HepG2 (cell line): ENCODE data around the gene WDR81. TPM values are rescaled to one million over a fixed set of nuclear protein-coding genes. Genes with fewer than 3 reads are reported as not detected.

ENCODE experiments used
- AHR ChIP-seq: IDR thresholded peaks from 2 replicates; pipeline ENCODE4 v1.6.1; 2018; ENCODE audit warnings: missing genetic modification reagents, missing compliant biosample characterization
- FOXO1 ChIP-seq: sonication (generic); formaldehyde crosslinking; IDR thresholded peaks from 2 replicates; pipeline ENCODE4 v1.4.0; 2020; ENCODE audit warnings: missing genetic modification reagents
- MIER2 ChIP-seq: IDR thresholded peaks from 2 replicates; pipeline ENCODE4 v1.6.1; 2016; ENCODE audit warnings: missing biosample characterization, missing genetic modification reagents
- MYPOP ChIP-seq: sonication (generic); formaldehyde crosslinking; IDR thresholded peaks from 2 replicates; pipeline ENCODE4 v1.8.1; 2023; ENCODE audit warnings: mild to moderate bottlenecking, moderate library complexity, missing genetic modification reagents
- NCOA5 ChIP-seq: sonication (generic); formaldehyde crosslinking; IDR thresholded peaks from 2 replicates; pipeline ENCODE4 v1.4.0; 2020; ENCODE audit warnings: missing genetic modification reagents
- NFATC3 ChIP-seq: sonication (generic); formaldehyde crosslinking; IDR thresholded peaks from 2 replicates; pipeline ENCODE4 v1.5.1; 2020; ENCODE audit warnings: mild to moderate bottlenecking, missing genetic modification reagents
- RCOR2 ChIP-seq: IDR thresholded peaks from 2 replicates; pipeline ENCODE4 v1.6.1; 2016; ENCODE audit warnings: missing biosample characterization, missing genetic modification reagents
- SRSF1 ChIP-seq: fragments of 200-400 bp; formaldehyde crosslinking; optimal IDR thresholded peaks from 2 replicates; pipeline ENCODE3; 2017; ENCODE audit warnings: mild to moderate bottlenecking, low read depth, low read length, moderate library complexity
- STAT5B ChIP-seq: sonication (generic); formaldehyde crosslinking; IDR thresholded peaks from 2 replicates; pipeline ENCODE4 v1.4.0; 2020; ENCODE audit warnings: missing genetic modification reagents
- ZBTB8A ChIP-seq: sonication (generic); formaldehyde crosslinking; IDR thresholded peaks from 2 replicates; pipeline ENCODE4 v1.4.0; 2020; ENCODE audit warnings: mild to moderate bottlenecking, low read depth, missing genetic modification reagents, borderline replicate concordance
- ZNF232 ChIP-seq: sonication (generic); formaldehyde crosslinking; IDR thresholded peaks from 2 replicates; pipeline ENCODE4 v1.4.0; 2020; ENCODE audit warnings: missing genetic modification reagents, borderline replicate concordance
- ZNF383 ChIP-seq: sonication (generic); formaldehyde crosslinking; IDR thresholded peaks from 2 replicates; pipeline ENCODE4 v1.4.0; 2020; ENCODE audit warnings: missing genetic modification reagents, mild to moderate bottlenecking, borderline replicate concordance
- ZNF724P ChIP-seq: sonication (generic); formaldehyde crosslinking; IDR thresholded peaks from 2 replicates; pipeline ENCODE4 v1.8.0; 2022; ENCODE audit warnings: missing genetic modification reagents, borderline replicate concordance
- polyA plus RNA-seq, 8 experiments: library from polyadenylated mRNA; depleted of rRNA in 3 of 8; stranded (reverse) in 7 of 8; unstranded in 1 of 8; fragments of >200 nt; fragmentation: Illumina TruSeq in 4 of 8; extraction: Trizol in 4 of 8; gene quantifications; 2 replicates each; pipeline versions ENCODE4 v1.2.1 to v1.2.3, GENCODE V29; 2011 to 2016; ENCODE audit warnings: low read depth in 4 of 8, missing spikeins in 1 of 8, mixed read lengths in 1 of 8; ENCODE audit not compliant: insufficient read depth in 1 of 8
- total RNA-seq, 5 experiments: library from RNA; depleted of rRNA; stranded (reverse); fragments of >200 nt; fragmentation: Illumina TruSeq; extraction: Trizol; gene quantifications; 2 replicates each; pipeline ENCODE4 v1.2.3, GENCODE V29; 2016; ENCODE audit warnings: low read depth in 1 of 5
- TF ChIP-seq, protein P1 (sequence below): sonication (generic); formaldehyde crosslinking; IDR thresholded peaks from 2 replicates; pipeline ENCODE4 v1.4.0; 2020; ENCODE audit warnings: missing genetic modification reagents
- TF ChIP-seq, protein P2 (sequence below): sonication (generic); formaldehyde crosslinking; IDR thresholded peaks from 2 replicates; pipeline ENCODE4 v1.4.0; 2020; ENCODE audit warnings: missing genetic modification reagents
- TF ChIP-seq, protein P3 (sequence below): sonication (generic); formaldehyde crosslinking; IDR thresholded peaks from 2 replicates; pipeline ENCODE4 v1.4.0; 2020; ENCODE audit warnings: missing genetic modification reagents, borderline replicate concordance
- TF ChIP-seq, protein P4 (sequence below): sonication (generic); formaldehyde crosslinking; IDR thresholded peaks from 2 replicates; pipeline ENCODE4 v1.4.0; 2020; ENCODE audit warnings: missing genetic modification reagents

The WDR81 gene
- total and polyA plus RNA-seq, 2 of the 13 experiments (the other 11 are each of a cell fraction or from before 2014, with no cell fraction given), result 9.1 to 16.7 TPM

- TF ChIP-seq, protein P1, sequence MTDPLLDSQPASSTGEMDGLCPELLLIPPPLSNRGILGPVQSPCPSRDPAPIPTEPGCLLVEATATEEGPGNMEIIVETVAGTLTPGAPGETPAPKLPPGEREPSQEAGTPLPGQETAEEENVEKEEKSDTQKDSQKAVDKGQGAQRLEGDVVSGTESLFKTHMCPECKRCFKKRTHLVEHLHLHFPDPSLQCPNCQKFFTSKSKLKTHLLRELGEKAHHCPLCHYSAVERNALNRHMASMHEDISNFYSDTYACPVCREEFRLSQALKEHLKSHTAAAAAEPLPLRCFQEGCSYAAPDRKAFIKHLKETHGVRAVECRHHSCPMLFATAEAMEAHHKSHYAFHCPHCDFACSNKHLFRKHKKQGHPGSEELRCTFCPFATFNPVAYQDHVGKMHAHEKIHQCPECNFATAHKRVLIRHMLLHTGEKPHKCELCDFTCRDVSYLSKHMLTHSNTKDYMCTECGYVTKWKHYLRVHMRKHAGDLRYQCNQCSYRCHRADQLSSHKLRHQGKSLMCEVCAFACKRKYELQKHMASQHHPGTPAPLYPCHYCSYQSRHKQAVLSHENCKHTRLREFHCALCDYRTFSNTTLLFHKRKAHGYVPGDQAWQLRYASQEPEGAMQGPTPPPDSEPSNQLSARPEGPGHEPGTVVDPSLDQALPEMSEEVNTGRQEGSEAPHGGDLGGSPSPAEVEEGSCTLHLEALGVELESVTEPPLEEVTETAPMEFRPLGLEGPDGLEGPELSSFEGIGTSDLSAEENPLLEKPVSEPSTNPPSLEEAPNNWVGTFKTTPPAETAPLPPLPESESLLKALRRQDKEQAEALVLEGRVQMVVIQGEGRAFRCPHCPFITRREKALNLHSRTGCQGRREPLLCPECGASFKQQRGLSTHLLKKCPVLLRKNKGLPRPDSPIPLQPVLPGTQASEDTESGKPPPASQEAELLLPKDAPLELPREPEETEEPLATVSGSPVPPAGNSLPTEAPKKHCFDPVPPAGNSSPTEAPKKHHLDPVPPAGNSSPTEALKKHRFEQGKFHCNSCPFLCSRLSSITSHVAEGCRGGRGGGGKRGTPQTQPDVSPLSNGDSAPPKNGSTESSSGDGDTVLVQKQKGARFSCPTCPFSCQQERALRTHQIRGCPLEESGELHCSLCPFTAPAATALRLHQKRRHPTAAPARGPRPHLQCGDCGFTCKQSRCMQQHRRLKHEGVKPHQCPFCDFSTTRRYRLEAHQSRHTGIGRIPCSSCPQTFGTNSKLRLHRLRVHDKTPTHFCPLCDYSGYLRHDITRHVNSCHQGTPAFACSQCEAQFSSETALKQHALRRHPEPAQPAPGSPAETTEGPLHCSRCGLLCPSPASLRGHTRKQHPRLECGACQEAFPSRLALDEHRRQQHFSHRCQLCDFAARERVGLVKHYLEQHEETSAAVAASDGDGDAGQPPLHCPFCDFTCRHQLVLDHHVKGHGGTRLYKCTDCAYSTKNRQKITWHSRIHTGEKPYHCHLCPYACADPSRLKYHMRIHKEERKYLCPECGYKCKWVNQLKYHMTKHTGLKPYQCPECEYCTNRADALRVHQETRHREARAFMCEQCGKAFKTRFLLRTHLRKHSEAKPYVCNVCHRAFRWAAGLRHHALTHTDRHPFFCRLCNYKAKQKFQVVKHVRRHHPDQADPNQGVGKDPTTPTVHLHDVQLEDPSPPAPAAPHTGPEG (CRISPR knock-in tag), result no peak
- TF ChIP-seq, protein P2, sequence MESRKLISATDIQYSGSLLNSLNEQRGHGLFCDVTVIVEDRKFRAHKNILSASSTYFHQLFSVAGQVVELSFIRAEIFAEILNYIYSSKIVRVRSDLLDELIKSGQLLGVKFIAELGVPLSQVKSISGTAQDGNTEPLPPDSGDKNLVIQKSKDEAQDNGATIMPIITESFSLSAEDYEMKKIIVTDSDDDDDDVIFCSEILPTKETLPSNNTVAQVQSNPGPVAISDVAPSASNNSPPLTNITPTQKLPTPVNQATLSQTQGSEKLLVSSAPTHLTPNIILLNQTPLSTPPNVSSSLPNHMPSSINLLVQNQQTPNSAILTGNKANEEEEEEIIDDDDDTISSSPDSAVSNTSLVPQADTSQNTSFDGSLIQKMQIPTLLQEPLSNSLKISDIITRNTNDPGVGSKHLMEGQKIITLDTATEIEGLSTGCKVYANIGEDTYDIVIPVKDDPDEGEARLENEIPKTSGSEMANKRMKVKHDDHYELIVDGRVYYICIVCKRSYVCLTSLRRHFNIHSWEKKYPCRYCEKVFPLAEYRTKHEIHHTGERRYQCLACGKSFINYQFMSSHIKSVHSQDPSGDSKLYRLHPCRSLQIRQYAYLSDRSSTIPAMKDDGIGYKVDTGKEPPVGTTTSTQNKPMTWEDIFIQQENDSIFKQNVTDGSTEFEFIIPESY (CRISPR knock-in tag), result peak; percentile 70
- TF ChIP-seq RCOR2, result peak; percentile 96
- TF ChIP-seq ZNF232 (CRISPR knock-in tag), result peak; percentile 72
- TF ChIP-seq NCOA5 (CRISPR knock-in tag), result no peak; the same call in 1 of the 2 replicates
- TF ChIP-seq AHR (CRISPR knock-in tag), result no peak; the same call in 1 of the 2 replicates
- 0 out of 2 replicates have a peak, but pooled peaks have one; percentile 37 for TF ChIP-seq STAT5B (CRISPR knock-in tag)
- no peak for TF ChIP-seq SRSF1
- TF ChIP-seq, protein P3, sequence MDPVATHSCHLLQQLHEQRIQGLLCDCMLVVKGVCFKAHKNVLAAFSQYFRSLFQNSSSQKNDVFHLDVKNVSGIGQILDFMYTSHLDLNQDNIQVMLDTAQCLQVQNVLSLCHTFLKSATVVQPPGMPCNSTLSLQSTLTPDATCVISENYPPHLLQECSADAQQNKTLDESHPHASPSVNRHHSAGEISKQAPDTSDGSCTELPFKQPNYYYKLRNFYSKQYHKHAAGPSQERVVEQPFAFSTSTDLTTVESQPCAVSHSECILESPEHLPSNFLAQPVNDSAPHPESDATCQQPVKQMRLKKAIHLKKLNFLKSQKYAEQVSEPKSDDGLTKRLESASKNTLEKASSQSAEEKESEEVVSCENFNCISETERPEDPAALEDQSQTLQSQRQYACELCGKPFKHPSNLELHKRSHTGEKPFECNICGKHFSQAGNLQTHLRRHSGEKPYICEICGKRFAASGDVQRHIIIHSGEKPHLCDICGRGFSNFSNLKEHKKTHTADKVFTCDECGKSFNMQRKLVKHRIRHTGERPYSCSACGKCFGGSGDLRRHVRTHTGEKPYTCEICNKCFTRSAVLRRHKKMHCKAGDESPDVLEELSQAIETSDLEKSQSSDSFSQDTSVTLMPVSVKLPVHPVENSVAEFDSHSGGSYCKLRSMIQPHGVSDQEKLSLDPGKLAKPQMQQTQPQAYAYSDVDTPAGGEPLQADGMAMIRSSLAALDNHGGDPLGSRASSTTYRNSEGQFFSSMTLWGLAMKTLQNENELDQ, result no peak
- TF ChIP-seq FOXO1, result peak; percentile 100
- no peak for TF ChIP-seq ZNF383 (CRISPR knock-in tag)
- TF ChIP-seq MIER2 (CRISPR knock-in tag), result no peak
- TF ChIP-seq ZBTB8A (CRISPR knock-in tag), result no peak
- peak; percentile 90 for TF ChIP-seq MYPOP (CRISPR knock-in tag)
- TF ChIP-seq, protein P4, sequence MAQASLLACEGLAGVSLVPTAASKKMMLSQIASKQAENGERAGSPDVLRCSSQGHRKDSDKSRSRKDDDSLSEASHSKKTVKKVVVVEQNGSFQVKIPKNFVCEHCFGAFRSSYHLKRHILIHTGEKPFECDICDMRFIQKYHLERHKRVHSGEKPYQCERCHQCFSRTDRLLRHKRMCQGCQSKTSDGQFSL (CRISPR knock-in tag), result peak; percentile 20; the same call in 1 of the 2 replicates
- 0 out of 2 replicates have a peak, but pooled peaks have one; percentile 4 for TF ChIP-seq ZNF724P (CRISPR knock-in tag)
- TF ChIP-seq NFATC3, result no peak
Observed at GRCh38 chr17:1736348-1737281, 12.1 kb downstream of the WDR81 start (continued).
